ENCODE measurements around the gene BORCS8.
A peak's percentile ranks its signal among the peaks of the same experiment; 100 is the strongest.
"Not testable (repeated sequence)": the region's sequence is repeated elsewhere in the genome, so short reads cannot be mapped to it uniquely, and the experiment has no call there.

The BORCS8 gene

DNA sequence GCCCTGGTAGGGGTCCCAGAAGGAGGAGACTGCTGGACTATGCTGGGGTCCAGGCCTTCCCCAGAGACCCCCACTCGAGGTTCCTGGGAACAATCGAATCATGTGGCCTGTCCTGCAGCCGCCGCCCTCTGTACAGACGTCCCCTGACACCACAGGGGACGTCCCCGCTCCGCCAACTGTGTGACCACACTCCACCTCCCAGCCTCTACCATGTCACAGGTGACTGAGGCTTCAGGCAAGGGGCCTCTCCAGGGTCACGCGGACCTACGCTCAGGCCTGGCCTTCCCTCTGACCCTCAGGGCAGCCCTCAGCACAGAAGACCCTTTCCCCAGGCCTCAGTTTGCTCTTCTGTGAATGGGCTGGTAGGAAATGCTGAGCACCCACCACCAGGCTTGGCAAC lies 40.5 kb downstream of the BORCS8 start:
- DNase-seq (ENCODE audit: low read depth in 1 of 2, low spot score in 1 of 2), result no peak

DNA sequence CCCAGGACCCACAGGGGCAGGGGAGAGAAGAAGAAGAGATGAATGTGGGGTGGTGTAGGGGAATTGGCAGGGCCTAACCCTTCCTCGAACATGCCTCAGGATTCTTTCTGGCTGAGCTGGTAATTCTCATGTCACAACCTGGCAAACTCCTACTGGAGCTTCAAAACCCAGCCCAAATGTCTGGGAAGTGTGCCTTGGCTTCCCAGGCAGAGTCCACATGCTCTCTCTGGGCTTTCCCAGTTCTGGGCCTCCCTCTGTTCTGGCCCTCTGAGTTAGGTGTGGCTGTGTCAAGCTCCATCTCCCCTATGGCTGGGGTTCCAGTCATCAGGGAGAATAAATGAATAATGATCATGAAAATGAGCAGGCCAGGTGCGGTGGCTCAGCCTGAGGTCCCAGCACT lies 42.5 kb downstream of the BORCS8 start:
- no peak for DNase-seq (ENCODE audit: low read depth in 1 of 2, low spot score in 1 of 2)

DNA sequence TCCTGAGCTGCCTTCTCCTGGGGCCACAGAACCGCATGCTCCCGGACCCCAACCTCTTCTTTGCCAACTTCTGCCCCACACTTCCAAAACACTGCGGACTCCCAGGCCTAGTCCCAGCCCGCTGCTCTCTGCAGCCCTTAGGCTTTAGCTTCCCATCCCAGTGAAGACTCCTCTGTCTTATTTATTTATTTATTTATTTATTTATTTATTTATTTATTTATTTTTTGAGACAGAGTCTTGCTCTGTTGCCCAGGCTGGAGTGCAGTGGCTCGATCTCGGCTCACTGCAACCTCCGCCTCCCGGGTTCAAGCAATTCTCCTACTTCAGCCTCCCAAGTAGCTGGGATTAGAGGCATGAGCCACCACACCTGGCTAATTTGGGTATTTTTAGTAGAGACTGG lies 43.4 kb downstream of the BORCS8 start:
- not testable (repeated sequence) for DNase-seq (ENCODE audit: low read depth in 1 of 2, low spot score in 1 of 2)

DNA sequence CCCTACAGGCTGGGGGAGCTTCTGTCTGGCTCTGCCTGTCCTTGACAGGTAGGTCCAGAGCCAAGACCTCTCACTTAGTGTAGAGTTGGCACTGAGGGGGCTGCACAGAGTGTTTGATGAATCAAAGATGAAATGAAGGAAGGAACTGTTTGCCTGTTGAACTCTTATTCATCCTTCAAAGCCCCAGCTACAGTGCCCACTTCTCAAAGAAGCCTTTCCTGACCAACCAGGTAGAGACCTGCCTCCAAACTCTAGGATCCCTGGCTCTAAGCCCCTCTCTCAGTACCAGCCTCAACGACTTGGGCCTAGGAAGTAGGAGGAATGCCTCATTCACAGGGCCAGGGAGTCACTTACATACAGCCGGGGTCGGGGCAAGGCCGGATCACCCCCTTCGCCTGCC lies 44.6 kb downstream of the BORCS8 start:
- no peak for DNase-seq (ENCODE audit: low read depth in 1 of 2, low spot score in 1 of 2)

DNA sequence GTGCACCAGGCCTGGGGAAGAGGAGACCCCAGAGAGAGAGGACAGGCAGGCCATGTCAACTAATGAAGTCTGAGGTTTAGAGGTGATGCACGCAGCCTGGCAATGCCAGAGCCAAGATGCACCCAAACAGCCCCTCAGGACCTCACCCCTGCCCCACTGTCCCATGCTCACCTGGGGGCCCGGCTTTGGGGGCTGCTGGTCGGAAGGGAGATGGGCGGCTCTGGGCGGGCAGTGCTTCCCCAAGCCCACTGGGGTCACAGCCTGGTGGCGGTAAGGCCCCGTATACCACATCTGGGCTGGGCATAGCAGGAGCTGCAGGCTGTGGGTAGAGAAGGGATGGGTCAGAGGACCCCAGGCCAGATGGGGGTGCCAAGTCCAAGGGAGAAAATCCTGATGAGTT lies 45.1 kb downstream of the BORCS8 start:
- no peak for DNase-seq (ENCODE audit: low read depth in 1 of 2, low spot score in 1 of 2)

DNA sequence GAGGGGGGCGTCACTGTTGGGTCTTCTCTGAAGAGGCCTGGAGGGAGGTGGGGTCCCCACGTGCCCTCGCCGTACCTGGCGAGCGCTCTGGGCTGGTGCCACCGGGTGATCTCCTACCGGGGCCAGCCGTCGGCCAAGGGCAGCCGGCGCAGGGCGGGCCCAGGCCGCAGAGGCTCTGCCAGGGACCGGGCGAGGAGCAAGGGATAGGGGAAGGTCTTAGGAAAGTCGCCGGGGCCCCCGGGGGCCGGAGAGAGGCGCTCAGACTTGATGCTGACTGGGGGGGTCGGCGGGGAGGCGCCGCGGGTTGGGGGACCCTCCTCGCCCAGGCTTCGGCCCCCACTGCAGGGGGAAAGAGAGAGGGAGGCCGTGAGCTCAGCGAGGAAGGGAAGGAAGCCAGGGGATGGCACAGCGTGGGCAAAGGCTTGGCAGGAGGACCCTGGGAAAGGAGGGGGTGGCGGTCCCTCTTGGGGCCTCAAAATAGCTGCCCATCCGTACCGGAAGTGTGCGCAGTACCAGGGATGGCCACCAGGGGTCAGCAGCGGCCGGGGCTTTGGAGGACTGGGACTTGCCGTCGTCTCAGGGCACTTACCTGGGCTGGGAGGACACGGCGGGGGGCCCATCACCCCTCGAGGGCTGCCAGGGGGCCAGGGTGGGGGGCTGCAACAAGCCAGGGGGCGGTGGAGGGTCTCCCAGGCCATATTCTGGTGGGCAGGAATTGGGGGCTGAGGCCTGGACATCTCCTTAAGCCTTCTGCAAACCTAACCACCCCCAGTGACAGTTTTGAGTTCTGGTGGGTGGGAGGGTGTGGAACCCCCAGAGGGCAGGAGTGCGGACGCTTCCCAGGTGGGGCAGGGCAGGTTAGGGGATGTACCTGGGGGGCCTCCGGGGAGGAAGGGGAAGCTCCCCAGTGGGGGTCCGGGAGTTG lies 46.0 kb downstream of the BORCS8 start:
- peak; percentile 76 to 86 for DNase-seq (ENCODE audit: low read depth in 1 of 2, low spot score in 1 of 2)

DNA sequence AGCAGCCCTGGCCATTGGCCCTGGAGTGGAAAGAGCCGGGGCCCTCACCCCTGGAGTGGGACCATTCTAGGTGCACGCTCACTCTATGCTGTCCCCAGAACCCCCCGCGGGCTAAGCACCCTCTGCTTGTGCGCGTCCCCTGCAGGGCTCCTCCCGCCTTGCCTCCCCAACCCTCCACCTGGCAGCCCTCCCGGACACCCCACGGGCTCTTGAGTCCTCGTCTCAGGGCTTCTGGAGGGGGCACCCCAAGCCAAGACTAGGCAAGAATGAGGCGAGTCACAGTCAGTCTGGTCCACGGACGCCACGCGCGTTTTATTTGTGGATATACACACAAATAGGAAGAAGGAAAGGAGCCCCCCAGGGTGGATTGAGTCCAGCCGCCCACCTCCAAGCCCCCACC lies 46.7 kb downstream of the BORCS8 start:
- no peak for DNase-seq (ENCODE audit: low read depth in 1 of 2, low spot score in 1 of 2)

DNA sequence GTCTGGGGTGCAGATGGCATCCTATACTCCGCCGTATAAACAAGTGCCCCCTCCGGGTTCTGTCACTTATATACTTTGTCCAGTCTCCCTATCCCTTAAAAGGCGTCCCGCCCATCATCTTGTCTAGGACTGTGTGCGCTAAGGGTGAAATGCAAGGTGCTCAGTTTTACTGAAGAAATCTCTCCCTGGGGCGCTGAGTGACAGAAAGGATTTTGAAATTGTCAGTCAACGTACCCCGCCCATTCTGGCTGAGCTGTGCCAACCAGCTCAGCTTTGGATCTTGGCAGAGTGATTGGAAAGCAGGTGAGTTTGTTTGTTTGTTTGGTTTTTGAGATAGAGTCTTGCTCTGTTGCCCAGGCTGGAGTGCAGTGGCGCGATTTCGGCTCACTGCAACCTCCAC lies 49.6 kb downstream of the BORCS8 start:
- DNase-seq (ENCODE audit: low read depth in 1 of 2, low spot score in 1 of 2), result no peak

DNA sequence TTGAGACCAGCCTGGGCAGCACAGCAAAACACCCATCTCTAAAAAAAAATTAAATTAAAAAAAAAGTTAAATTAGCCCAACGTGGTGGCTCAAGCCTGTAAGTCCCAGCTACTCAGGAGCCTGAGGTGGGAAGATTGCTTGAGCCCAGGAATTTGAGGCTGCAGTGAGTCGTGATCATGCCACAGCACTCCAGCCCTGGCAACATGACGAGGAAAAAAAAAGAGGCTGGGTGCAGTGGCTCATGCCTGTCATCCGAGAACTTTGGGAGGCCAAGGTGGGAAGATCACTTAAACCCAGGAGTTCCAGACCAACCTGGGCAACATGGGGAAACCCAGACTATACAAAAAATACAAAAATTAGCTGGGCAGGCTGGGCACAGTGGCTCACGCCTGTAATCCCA lies 51.5 kb downstream of the BORCS8 start:
- DNase-seq (ENCODE audit: low read depth in 1 of 2, low spot score in 1 of 2), result no peak

DNA sequence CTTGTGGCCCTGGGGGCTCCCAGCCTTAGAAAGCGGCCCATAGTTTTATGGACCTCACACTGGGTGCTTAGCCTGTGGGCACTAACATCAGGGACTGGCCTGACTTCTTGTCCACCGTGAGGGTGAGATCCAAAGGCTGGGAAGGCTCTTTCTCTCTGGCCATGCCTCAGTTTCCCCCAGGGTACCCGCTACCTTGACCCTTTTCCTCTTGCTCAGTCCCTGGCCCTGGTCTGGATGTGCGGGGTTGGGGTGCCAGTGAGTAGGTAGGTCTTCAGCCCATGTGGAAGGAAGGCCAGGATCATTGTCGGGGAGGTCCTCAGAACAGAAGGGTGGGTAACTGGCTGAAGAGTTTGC lies 52.1 kb downstream of the BORCS8 start:
- no peak for DNase-seq (ENCODE audit: low read depth in 1 of 2, low spot score in 1 of 2)

DNA sequence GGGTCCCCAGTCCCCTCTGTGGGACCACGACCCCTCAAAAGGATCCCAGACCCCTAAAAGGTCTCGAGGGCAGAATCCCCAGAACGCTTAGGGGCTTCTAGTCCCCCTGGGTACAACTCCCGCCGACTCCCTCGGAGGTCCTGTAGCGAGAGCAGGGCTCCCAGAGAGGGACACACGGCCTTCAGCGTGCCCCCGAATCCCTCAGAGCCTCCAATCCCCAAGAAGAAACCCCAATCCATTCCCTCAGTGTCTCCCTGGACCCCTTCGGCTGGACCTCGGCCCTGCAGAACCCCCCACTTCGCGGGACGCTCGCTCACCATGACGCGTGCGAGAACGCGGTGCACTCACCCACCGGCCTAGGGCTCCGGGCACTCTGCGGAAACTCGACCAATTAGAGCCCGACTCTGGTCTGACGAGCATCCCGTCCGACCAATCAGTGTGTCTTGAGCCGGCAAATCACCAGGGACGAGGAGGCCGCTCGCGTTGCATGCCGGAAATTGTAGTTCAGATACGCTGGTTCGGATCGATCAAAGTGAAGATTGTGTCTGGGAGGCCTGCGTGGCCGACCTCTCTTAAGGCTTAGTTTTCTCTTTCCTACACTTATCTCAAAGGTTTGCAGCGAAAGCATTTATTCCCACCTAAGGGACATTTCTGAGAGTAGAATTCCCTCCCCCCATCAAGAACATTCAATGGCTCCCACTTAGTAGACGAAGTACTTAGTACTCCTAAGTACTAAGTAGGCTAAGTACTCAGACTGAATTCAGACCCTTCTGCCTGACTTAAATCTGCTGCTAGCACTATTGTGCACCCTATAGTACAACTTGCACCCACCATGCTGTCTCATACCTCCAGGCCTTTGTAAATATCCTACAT lies 53.6 kb downstream of the BORCS8 start, which contains the start of gene TMEM161A:
TSS of gene TMEM161A (minus strand) at position 370 of the 873 bp plus-strand sequence. CDS start at position 320, 50 bp downstream.
- peak; percentile 87 to 92 for DNase-seq (ENCODE audit: low read depth in 1 of 2, low spot score in 1 of 2)

DNA sequence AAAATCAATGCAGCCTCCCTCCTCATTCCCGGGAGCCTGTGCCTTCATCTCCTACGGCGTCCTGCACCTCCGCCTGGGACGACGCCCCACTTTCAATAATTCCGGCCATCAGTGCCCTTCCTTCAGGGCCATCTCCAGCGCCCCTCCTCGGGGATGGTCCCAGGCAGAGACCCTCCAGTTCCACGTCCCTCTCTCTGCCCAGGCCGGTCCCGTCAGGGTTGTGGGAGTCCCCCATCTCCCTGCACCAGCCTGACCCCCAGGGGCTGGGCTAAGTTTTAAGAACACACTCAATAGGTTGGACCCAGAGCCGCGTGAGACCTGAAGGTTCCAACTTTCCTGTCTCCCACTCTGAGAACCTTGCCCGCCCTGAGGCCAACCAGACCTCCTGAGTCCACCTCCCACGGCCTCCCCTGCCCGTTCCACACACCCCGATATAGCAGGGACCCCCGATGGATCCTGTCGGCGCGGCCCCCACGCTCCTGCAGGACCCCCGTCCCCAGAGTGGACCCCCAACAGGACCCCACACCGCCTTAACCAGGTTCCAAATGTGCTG lies 54.3 kb downstream of the BORCS8 start:
- DNase-seq (ENCODE audit: low read depth in 1 of 2, low spot score in 1 of 2), result no peak

DNA sequence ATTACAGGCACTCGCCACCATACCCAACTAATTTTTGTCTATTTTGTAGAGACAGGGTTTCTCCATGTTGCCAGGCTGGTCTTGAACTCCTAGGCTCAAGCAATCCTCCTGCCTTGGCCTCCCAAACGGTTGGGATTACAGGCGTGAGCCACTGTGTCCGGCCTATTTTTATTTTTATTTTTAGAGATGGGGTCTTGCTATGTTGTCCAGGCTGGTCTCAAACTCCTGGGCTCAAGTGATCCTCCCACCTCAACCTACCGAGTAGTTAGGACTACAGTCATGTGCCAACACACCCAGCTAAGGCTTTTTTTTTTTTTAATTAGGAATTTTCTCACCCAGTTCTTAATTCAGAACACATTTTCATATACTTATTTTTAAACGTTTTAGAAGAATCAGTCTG lies 56.2 kb downstream of the BORCS8 start:
- DNase-seq (ENCODE audit: low read depth in 1 of 2, low spot score in 1 of 2), result not testable (repeated sequence)

DNA sequence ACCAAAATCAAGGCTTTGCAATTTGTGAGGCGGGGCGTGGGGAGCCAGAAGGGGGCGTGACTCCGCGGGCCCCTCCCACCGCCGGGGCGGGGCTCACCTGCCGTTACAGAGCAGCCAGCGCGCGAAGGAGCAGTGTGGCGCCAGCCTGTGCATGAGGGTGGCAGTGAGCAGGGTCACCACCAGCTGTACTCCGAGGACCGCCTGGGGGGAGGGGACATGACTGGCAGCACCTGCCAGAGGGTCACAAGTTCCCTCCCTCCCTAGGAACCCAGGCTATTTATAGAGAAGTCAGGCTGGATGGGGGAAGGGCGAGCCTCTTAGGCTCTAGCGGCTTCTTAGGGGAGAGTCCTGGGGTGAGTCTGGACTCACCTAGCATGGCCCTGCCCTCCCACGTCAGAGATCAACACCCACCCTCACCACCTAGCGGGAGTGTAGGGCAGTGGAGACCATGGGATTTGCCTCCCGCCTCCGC lies 57.2 kb downstream of the BORCS8 start:
- DNase-seq (ENCODE audit: low read depth in 1 of 2, low spot score in 1 of 2), result peak in 1 of 2 donors; percentile 42

DNA sequence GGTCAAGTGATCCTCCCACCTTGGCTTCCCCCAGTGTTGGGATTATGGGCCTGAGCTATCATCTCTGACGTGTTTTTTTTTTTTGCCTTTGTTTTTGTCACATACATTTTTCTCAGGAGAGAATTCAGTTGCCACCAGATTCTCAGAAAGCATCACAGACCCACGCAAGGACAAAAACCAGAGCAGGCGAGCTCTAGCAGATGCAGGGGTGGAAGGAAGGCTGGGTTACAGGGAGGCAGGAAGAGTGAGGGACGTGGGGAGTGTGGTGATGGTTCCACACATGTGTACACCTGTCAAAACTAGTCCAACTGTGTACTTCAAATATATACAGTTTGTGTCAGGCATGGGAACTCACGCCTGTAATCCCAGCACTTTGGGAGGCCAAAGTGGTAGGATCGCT lies 58.0 kb downstream of the BORCS8 start:
- no peak for DNase-seq (ENCODE audit: low read depth in 1 of 2, low spot score in 1 of 2)

DNA sequence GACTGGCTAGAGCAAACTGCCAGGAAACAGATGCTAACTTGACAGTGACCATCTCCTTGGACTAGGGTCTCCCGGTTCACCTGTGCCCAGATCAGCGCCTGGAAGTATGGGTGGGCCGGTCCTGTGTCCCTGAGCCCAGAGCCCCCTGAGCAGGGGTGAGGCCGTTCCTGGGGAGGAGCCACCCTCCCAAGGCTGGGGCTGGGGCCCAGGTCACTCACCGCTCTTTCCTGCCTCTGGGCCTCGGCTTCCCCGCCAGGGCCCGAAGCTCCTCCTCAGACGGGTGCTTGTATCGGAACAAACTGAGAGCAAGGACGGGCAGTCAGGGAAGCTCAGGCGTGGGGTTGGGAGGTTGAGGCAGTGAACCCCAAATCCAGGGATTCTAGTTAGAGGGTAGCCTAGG lies 59.0 kb downstream of the BORCS8 start:
- no peak for DNase-seq (ENCODE audit: low read depth in 1 of 2, low spot score in 1 of 2)

DNA sequence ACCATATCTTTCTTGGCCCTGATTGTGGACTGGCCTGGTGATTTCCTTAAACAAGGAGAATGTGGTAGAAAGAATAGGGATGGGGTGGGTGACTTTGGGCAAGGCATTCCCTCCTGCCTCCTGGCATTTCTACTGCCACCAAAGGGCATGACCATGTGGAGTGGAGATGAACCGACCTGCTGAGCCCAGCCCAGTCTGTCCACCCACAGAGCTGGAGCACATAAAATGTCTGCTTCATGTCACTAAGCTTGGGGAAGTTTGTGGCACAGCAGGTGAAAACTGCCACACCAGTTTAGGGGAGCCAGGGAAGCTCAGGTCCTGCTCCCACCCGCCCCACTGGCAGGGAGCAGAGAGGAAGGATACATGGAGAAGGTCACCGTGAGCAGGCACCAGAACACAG lies 60.0 kb downstream of the BORCS8 start:
- no peak for DNase-seq (ENCODE audit: low read depth in 1 of 2, low spot score in 1 of 2)

All from stimulated activated CD4-positive, alpha-beta T cell treated with anti-CD3 and anti-CD28 coated beads, Interleukin-15, amount 100 ng/mL, for 1 hour (primary cell).